SU-DHL-6 (cell line): ENCODE measurements around the gene TTBK2.

ENCODE experiments used
- EZH2phosphoT487 ChIP-seq: fragments of 200-600 bp; sonication (generic), shearing (Covaris generic); conservative IDR thresholded peaks from 2 replicates; pipeline ENCODE4 v1.6.1; 2018; ENCODE audit warnings: mild to moderate bottlenecking, antibody characterized with exemption, low read length, moderate library complexity, mixed read lengths
- TF ChIP-seq, protein P1 (sequence below): fragments of 200-600 bp; sonication (generic); IDR thresholded peaks from one replicate; pipeline ENCODE4 v1.5.1; 2017; ENCODE audit warnings: antibody characterized with exemption, mild to moderate bottlenecking, low read length, moderate library complexity; ENCODE audit not compliant: insufficient read depth, poor library complexity, severe bottlenecking

DNA sequence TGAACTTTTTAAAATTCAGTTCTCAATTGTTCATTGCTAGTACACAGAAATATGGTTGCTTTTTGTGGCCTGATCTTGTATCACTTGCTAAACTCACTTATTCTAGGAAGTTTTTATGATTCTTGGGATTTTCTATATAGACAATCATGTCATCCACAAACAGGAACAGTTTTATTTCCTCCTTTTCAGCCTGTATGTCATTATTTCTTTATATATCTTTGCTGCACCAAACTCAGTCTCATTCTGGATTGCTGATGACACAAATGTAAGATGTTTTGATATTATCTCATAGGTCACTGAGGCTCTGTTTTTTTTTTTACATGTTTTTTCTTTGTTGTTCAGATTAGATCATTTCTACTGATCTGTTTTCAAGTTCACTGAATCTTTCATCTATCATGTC is 71.7 kb downstream of the TTBK2 start:
- TF ChIP-seq, protein P1, sequence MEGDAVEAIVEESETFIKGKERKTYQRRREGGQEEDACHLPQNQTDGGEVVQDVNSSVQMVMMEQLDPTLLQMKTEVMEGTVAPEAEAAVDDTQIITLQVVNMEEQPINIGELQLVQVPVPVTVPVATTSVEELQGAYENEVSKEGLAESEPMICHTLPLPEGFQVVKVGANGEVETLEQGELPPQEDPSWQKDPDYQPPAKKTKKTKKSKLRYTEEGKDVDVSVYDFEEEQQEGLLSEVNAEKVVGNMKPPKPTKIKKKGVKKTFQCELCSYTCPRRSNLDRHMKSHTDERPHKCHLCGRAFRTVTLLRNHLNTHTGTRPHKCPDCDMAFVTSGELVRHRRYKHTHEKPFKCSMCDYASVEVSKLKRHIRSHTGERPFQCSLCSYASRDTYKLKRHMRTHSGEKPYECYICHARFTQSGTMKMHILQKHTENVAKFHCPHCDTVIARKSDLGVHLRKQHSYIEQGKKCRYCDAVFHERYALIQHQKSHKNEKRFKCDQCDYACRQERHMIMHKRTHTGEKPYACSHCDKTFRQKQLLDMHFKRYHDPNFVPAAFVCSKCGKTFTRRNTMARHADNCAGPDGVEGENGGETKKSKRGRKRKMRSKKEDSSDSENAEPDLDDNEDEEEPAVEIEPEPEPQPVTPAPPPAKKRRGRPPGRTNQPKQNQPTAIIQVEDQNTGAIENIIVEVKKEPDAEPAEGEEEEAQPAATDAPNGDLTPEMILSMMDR, result no peak
- no peak for TF ChIP-seq EZH2phosphoT487
